ENCODE results near the gene FHOD1. TPM values are rescaled to one million over a fixed set of nuclear protein-coding genes. Genes with fewer than 3 reads are reported as not detected.
A peak's percentile ranks its signal among the peaks of the same experiment; 100 is the strongest.

Gene FHOD1
- total and polyA plus RNA-seq, 2 of the 13 experiments (the other 11 are each of a cell fraction or from before 2014, with no cell fraction given): 20.0 to 20.8 TPM

DNA sequence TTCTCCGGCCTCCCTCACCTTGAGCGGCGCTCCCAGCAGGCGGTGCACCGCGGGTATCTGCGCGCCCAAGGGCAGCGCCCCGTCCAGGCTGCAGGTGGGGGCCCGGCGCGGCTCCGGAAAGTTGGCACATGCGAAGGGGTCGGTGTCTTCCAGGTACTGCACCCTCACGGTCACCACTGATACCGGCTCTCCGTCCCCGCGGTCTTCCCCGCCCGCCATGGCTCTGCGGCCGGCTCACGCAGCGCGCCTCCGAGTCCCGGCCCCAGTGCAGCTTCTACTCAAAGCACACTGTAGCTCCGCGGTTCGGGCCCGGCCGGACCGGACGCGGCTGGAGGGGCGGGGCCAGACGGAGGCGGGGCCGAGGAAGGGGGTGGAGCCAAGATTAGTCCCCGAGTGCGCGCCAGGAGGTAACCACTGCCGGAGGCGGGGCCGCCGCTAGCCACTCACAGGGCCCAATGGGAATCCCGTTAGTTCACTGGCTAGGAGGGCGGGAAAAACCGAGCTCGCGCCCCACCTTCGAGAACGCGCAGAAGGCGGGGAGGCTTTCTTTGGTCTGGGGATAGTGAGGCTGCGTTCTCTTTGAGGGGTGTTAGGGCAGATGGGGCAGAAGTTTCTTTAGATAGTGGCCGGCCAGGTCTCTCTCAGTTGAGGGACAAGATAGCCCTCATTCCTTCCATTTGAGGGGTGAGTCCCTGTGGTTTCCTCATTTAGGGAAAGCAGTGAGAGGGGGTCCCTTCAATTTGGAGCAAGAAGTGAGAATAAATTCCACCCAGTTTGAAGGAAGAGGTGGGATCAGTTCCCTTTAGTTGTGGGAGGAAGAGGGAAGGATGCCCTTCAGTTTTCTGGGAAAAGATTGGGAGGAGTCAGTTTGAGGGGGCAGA lies at the start of gene FHOD1 (continued):
- TF ChIP-seq MED1 (CRISPR knock-in tag; IDR thresholded peaks at IDR 0.05) (no peak; the same call in 1 of the 2 replicates), ZNF558 (CRISPR knock-in tag; IDR thresholded peaks at IDR 0.05; ENCODE audit: borderline replicate concordance) (no peak; the same call in 1 of the 2 replicates), MYNN (CRISPR knock-in tag; IDR thresholded peaks at IDR 0.05; ENCODE audit: low read depth) (peak; percentile 74; the same call in 1 of the 2 replicates), ZBTB3 (CRISPR knock-in tag; IDR thresholded peaks at IDR 0.05; ENCODE audit: borderline replicate concordance, low read depth) (0 out of 2 replicates have a peak, but pooled peaks have one; percentile 50), MEF2D (CRISPR knock-in tag; IDR thresholded peaks at IDR 0.05) (no peak), U2AF2 (IDR thresholded peaks at IDR 0.05; ENCODE audit: low read depth, low read length) (no peak), ZNF678 (CRISPR knock-in tag; IDR thresholded peaks at IDR 0.05) (peak; percentile 66; the same call in 1 of the 2 replicates), ZNF512B (CRISPR knock-in tag; IDR thresholded peaks at IDR 0.05; ENCODE audit: borderline replicate concordance) (0 out of 2 replicates have a peak, but pooled peaks have one; percentile 13), NR2F6 (IDR thresholded peaks at IDR 0.05) (no peak), NR2F6 (CRISPR knock-in tag; IDR thresholded peaks at IDR 0.05) (no peak), THRA (CRISPR knock-in tag; IDR thresholded peaks at IDR 0.05; ENCODE audit: borderline replicate concordance) (peak; percentile 40; the same call in 1 of the 2 replicates), ZFAT (CRISPR knock-in tag; conservative IDR thresholded peaks at IDR 0.05) (no peak), IRF2 (CRISPR knock-in tag; IDR thresholded peaks at IDR 0.05) (peak; percentile 32; the same call in 1 of the 2 replicates)
- TF ChIP-seq, protein P1, sequence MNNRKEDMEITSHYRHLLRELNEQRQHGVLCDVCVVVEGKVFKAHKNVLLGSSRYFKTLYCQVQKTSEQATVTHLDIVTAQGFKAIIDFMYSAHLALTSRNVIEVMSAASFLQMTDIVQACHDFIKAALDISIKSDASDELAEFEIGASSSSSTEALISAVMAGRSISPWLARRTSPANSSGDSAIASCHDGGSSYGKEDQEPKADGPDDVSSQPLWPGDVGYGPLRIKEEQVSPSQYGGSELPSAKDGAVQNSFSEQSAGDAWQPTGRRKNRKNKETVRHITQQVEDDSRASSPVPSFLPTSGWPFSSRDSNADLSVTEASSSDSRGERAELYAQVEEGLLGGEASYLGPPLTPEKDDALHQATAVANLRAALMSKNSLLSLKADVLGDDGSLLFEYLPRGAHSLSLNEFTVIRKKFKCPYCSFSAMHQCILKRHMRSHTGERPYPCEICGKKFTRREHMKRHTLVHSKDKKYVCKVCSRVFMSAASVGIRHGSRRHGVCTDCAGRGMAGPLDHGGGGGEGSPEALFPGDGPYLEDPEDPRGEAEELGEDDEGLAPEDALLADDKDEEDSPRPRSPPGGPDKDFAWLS (CRISPR knock-in tag; IDR thresholded peaks at IDR 0.05; ENCODE audit: borderline replicate concordance): 0 out of 2 replicates have a peak, but pooled peaks have one; percentile 14
- TF ChIP-seq, protein P2, sequence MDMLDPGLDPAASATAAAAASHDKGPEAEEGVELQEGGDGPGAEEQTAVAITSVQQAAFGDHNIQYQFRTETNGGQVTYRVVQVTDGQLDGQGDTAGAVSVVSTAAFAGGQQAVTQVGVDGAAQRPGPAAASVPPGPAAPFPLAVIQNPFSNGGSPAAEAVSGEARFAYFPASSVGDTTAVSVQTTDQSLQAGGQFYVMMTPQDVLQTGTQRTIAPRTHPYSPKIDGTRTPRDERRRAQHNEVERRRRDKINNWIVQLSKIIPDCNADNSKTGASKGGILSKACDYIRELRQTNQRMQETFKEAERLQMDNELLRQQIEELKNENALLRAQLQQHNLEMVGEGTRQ (IDR thresholded peaks at IDR 0.05; ENCODE audit: low read depth, low read length): no peak
- TF ChIP-seq, protein P2 (CRISPR knock-in tag; IDR thresholded peaks at IDR 0.05; ENCODE audit: borderline replicate concordance): peak; percentile 42; the same call in 1 of the 2 replicates
- TF ChIP-seq, protein P3, sequence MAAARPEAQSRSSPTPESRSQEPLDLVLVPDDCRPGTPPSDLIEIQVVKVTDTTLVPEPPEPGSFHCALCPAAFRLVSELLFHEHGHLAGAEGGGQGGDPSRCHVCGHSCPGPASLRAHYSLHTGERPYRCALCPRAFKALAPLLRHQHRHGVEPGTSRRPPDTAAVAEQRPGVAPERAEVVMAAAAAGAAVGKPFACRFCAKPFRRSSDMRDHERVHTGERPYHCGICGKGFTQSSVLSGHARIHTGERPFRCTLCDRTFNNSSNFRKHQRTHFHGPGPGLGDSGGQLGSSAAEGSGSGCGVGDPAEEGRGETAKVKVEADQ (CRISPR knock-in tag; IDR thresholded peaks at IDR 0.05; ENCODE audit: borderline replicate concordance): peak; percentile 14; the same call in 1 of the 2 replicates
- TF ChIP-seq, protein P4, sequence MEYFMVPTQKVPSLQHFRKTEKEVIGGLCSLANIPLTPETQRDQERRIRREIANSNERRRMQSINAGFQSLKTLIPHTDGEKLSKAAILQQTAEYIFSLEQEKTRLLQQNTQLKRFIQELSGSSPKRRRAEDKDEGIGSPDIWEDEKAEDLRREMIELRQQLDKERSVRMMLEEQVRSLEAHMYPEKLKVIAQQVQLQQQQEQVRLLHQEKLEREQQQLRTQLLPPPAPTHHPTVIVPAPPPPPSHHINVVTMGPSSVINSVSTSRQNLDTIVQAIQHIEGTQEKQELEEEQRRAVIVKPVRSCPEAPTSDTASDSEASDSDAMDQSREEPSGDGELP (IDR thresholded peaks at IDR 0.05; ENCODE audit: borderline replicate concordance, low read depth): peak; percentile 54; the same call in 1 of the 2 replicates
